GM19238 (cell line): ENCODE measurements around the gene KCNH1.

Source experiments
- DNase-seq: peaks from one replicate; pipeline ENCODE4 v3.0.0; 2011; ENCODE audit warnings: low spot score; ENCODE audit not compliant: insufficient read length

Gene KCNH1

GRCh38 chr1:210866532-210866931, 267.4 kb downstream of the KCNH1 start:
- DNase-seq, result no peak

- no peak for DNase-seq
Observed at GRCh38 chr1:210857705-210858104, 276.2 kb downstream of the KCNH1 start.

- no peak for DNase-seq
Observed at GRCh38 chr1:210857146-210857663, 276.7 kb downstream of the KCNH1 start.

- DNase-seq, result no peak
Observed at GRCh38 chr1:210855440-210855839, 278.5 kb downstream of the KCNH1 start.

GRCh38 chr1:210853276-210853675, 280.7 kb downstream of the KCNH1 start:
- DNase-seq, result no peak

GRCh38 chr1:210850556-210850955, 283.4 kb downstream of the KCNH1 start:
- DNase-seq, result no peak

GRCh38 chr1:210848474-210848873, 285.5 kb downstream of the KCNH1 start:
- DNase-seq, result no peak

GRCh38 chr1:210841926-210842625, 291.9 kb downstream of the KCNH1 start:
- DNase-seq, result no peak

GRCh38 chr1:210830034-210831028, 303.6 kb downstream of the KCNH1 start:
- DNase-seq, result no peak

- DNase-seq, result no peak
Observed at GRCh38 chr1:210828996-210829596, 304.9 kb downstream of the KCNH1 start.

GRCh38 chr1:210827481-210827880, 306.5 kb downstream of the KCNH1 start:
- no peak for DNase-seq

GRCh38 chr1:210826686-210827085, 307.3 kb downstream of the KCNH1 start:
- no peak for DNase-seq

GRCh38 chr1:210822932-210823331, 311.0 kb downstream of the KCNH1 start:
- DNase-seq, result no peak

GRCh38 chr1:210822241-210822640, 311.7 kb downstream of the KCNH1 start:
- DNase-seq, result no peak

- DNase-seq, result no peak
Observed at GRCh38 chr1:210821615-210822014, 312.3 kb downstream of the KCNH1 start.

- DNase-seq, result no peak
Observed at GRCh38 chr1:210819266-210819665, 314.7 kb downstream of the KCNH1 start.

GRCh38 chr1:210817385-210818275, 316.3 kb downstream of the KCNH1 start:
- no peak for DNase-seq

GRCh38 chr1:210815641-210816550, 318.1 kb downstream of the KCNH1 start:
- no peak for DNase-seq

GRCh38 chr1:210814382-210815123, 319.4 kb downstream of the KCNH1 start:
- no peak for DNase-seq
